Measurements from ENCODE around the gene HCN1. TPM values are rescaled to one million over a fixed set of nuclear protein-coding genes. Genes with fewer than 3 reads are reported as not detected.
"Not testable (repeated sequence)": the region's sequence is repeated elsewhere in the genome, so short reads cannot be mapped to it uniquely, and the experiment has no call there.

The HCN1 gene
- total and polyA plus RNA-seq, 2 donors from 2014 or later: not detected

GRCh38 chr5:45509371-45509770, 186.8 kb downstream of the HCN1 start:
- TF ChIP-seq CTCF (IDR thresholded peaks at IDR 0.05; ENCODE audit: borderline replicate concordance, extremely low read depth, insufficient read depth): no peak
- intact Hi-C loops (cut with DNase I): no loop called here
- DNase-seq: no peak
- no peaks in the 10 kb centered on the region for H3K9me3 ChIP-seq (ENCODE audit: control insufficient read depth in 2 of 3, insufficient read depth in 1 of 3, low read length in 3 of 3)
- no peak overlapping the region for H3K4me3 ChIP-seq (ENCODE audit: low read length in 3 of 3)
- no peak for FAIRE-seq
- no peak overlapping the region for H3K9ac ChIP-seq (ENCODE audit: low read length in 3 of 3)
- no peaks in the 10 kb centered on the region for H3K36me3 ChIP-seq (ENCODE audit: control insufficient read depth in 2 of 3, insufficient read depth in 3 of 3, low read length in 3 of 3)
- no peak overlapping the region for H3K27ac ChIP-seq (ENCODE audit: low read depth in 2 of 2, low read length in 2 of 2)
- no peaks in the 10 kb centered on the region for H3K27me3 ChIP-seq (ENCODE audit: control insufficient read depth, insufficient read depth, low read length)
- no peaks in the 10 kb centered on the region for H3K4me1 ChIP-seq (ENCODE audit: control insufficient read depth in 2 of 3, insufficient read depth in 2 of 3, low read depth in 1 of 3, low read length in 3 of 3)

GRCh38 chr5:45508135-45508534, 188.0 kb downstream of the HCN1 start:
- H3K9ac ChIP-seq (ENCODE audit: low read length in 3 of 3): no peak overlapping the region
- TF ChIP-seq CTCF (IDR thresholded peaks at IDR 0.05; ENCODE audit: borderline replicate concordance, extremely low read depth, insufficient read depth): no peak
- H3K4me1 ChIP-seq (ENCODE audit: control insufficient read depth in 2 of 3, insufficient read depth in 2 of 3, low read depth in 1 of 3, low read length in 3 of 3): no peaks in the 10 kb centered on the region
- no peaks in the 10 kb centered on the region for H3K27me3 ChIP-seq (ENCODE audit: control insufficient read depth, insufficient read depth, low read length)
- H3K27ac ChIP-seq (ENCODE audit: low read depth in 2 of 2, low read length in 2 of 2): no peak overlapping the region
- H3K4me3 ChIP-seq (ENCODE audit: low read length in 3 of 3): no peak overlapping the region
- FAIRE-seq (no peak), DNase-seq (no peak)
- intact Hi-C loops (cut with DNase I): no loop called here
- H3K36me3 ChIP-seq (ENCODE audit: control insufficient read depth in 2 of 3, insufficient read depth in 3 of 3, low read length in 3 of 3): no peaks in the 10 kb centered on the region
- H3K9me3 ChIP-seq (ENCODE audit: control insufficient read depth in 2 of 3, insufficient read depth in 1 of 3, low read length in 3 of 3): no peaks in the 10 kb centered on the region

DNA sequence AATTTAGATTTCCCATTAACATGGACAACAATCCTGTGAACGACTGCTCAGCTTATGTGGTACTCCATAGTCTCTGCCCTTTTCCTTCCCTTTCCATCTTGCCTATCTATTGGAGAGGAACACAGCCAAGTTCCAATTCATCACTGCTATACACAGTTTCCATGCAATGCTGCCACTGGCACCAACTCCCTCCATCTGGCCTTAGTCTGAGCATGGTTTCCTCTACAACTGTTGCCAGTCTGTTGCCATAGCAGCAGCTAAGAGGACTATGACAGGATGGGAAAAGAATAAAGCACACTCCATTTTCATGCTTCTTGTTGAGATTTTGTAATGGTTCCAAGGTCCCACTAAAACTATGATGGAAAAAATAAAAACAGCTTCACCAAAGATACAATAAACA, 189.0 kb downstream of the HCN1 start:
- TF ChIP-seq CTCF (IDR thresholded peaks at IDR 0.05; ENCODE audit: borderline replicate concordance, extremely low read depth, insufficient read depth): no peak
- no peak for FAIRE-seq
- DNase-seq: no peak

GRCh38 chr5:45499006-45499405, 197.2 kb downstream of the HCN1 start:
- FAIRE-seq; H3K9ac ChIP-seq (ENCODE audit: low read length in 3 of 3); H3K27me3 ChIP-seq (ENCODE audit: control insufficient read depth, insufficient read depth, low read length); intact Hi-C loops (cut with DNase I); H3K4me3 ChIP-seq (ENCODE audit: low read length in 3 of 3); H3K27ac ChIP-seq (ENCODE audit: low read depth in 2 of 2, low read length in 2 of 2); H3K36me3 ChIP-seq (ENCODE audit: control insufficient read depth in 2 of 3, insufficient read depth in 3 of 3, low read length in 3 of 3); H3K9me3 ChIP-seq (ENCODE audit: control insufficient read depth in 2 of 3, insufficient read depth in 1 of 3, low read length in 3 of 3); H3K4me1 ChIP-seq (ENCODE audit: control insufficient read depth in 2 of 3, insufficient read depth in 2 of 3, low read depth in 1 of 3, low read length in 3 of 3): not testable (repeated sequence)
- DNase-seq: peak in 1 of 5 donors; percentile 22

More for the DNA sequence above, 189.0 kb downstream of the HCN1 start:
- Histone ChIP-seq H3K4me3 (ENCODE audit: low read length in 3 of 3) (no peak overlapping the region), H3K9ac (ENCODE audit: low read length in 3 of 3) (no peak overlapping the region), H3K27me3 (ENCODE audit: control insufficient read depth, insufficient read depth, low read length) (no peaks in the 10 kb centered on the region), H3K36me3 (ENCODE audit: control insufficient read depth in 2 of 3, insufficient read depth in 3 of 3, low read length in 3 of 3) (no peaks in the 10 kb centered on the region), H3K4me1 (ENCODE audit: control insufficient read depth in 2 of 3, insufficient read depth in 2 of 3, low read depth in 1 of 3, low read length in 3 of 3) (no peaks in the 10 kb centered on the region), H3K27ac (ENCODE audit: low read depth in 2 of 2, low read length in 2 of 2) (no peak overlapping the region), H3K9me3 (ENCODE audit: control insufficient read depth in 2 of 3, insufficient read depth in 1 of 3, low read length in 3 of 3) (no peaks in the 10 kb centered on the region)
- intact Hi-C loops (cut with DNase I): no loop called here
